ENCODE measurements around the gene OGA.

OGA gene

GRCh38 chr10:101772017-101772894 lies 46.0 kb downstream of the OGA start:
- TF ChIP-seq POLR2AphosphoS5 (IDR thresholded peaks at IDR 0.05; ENCODE audit: low read depth, low read length) (no peak), POLR2A (IDR thresholded peaks at IDR 0.05; ENCODE audit: low read depth, low read length) (no peak), PAX5 (IDR thresholded peaks at IDR 0.05; ENCODE audit: insufficient read depth, low read length, severe bottlenecking) (no peak), POU2F2 (IDR thresholded peaks at IDR 0.05; ENCODE audit: low read depth, low read length) (no peak), TAF1 (IDR thresholded peaks at IDR 0.05; ENCODE audit: low read depth, low read length) (no peak)
- no peak for DNase-seq (ENCODE audit: insufficient read length, low spot score)
- no peak for FAIRE-seq

GRCh38 chr10:101771380-101771779 lies 46.9 kb downstream of the OGA start:
- DNase-seq (ENCODE audit: insufficient read length, low spot score) (no peak), FAIRE-seq (no peak)
- TF ChIP-seq TAF1 (IDR thresholded peaks at IDR 0.05; ENCODE audit: low read depth, low read length), result no peak
- TF ChIP-seq POLR2A (IDR thresholded peaks at IDR 0.05; ENCODE audit: low read depth, low read length), result no peak
- TF ChIP-seq PAX5 (IDR thresholded peaks at IDR 0.05; ENCODE audit: insufficient read depth, low read length, severe bottlenecking), result no peak
- no peak for TF ChIP-seq POLR2AphosphoS5 (IDR thresholded peaks at IDR 0.05; ENCODE audit: low read depth, low read length)
- no peak for TF ChIP-seq POU2F2 (IDR thresholded peaks at IDR 0.05; ENCODE audit: low read depth, low read length)

DNA sequence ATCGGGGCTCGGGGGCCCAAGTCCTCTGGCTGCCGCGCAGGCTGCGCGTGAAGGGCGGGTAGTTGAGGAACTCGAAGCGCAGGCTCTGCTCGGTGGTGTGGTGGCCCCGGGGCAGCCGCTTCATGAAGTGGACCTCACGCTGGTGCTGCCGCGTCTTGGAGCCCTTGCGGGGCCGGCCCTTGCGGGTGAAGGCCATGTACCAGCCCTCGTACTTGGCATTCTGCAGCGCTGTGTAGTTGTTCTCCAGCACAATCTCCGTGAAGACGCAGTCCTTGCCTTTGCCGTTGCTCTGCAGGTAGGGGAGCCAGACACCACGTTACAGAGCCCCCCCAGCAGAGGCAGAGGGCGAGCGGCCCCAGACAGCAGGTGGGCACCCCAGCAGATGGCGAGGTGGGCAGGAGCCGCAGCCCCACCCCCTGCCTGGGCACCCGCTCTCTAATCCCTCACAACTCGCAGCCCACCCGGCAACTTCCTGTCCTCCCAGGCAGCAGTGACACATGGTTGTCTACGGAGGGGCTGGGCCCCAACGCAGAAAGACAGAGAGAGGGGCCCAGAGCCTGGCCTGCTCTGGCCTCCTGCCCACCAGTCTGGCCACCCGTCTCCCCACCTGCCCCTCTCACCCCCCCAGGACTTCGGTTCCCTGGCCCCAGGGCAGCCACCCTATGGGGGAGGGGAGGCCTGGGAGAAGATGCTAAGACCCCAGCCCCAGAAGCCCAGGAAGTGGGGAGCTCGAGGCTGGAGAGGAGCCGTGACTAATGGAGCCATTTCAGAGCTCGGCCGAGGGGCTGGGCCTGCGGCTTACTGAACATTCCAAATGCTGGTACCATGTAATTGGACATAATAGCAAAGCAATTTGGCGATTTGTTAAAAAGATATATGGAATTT lies 47.7 kb downstream of the OGA start:
- FAIRE-seq, result no peak
- no peak for DNase-seq (ENCODE audit: insufficient read length, low spot score)
- no peak for TF ChIP-seq TAF1 (IDR thresholded peaks at IDR 0.05; ENCODE audit: low read depth, low read length)
- no peak for TF ChIP-seq SPI1 (IDR thresholded peaks at IDR 0.05; ENCODE audit: low read depth, low read length)
- TF ChIP-seq POU2F2 (IDR thresholded peaks at IDR 0.05; ENCODE audit: low read depth, low read length), result no peak
- TF ChIP-seq POLR2A (IDR thresholded peaks at IDR 0.05; ENCODE audit: low read depth, low read length), result no peak
- no peak for TF ChIP-seq POLR2AphosphoS5 (IDR thresholded peaks at IDR 0.05; ENCODE audit: low read depth, low read length)
- TF ChIP-seq PAX5 (IDR thresholded peaks at IDR 0.05; ENCODE audit: insufficient read depth, low read length, severe bottlenecking), result no peak

- no peak for TF ChIP-seq POU2F2 (IDR thresholded peaks at IDR 0.05; ENCODE audit: low read depth, low read length)
- no peak for TF ChIP-seq PAX5 (IDR thresholded peaks at IDR 0.05; ENCODE audit: insufficient read depth, low read length, severe bottlenecking)
- no peak for TF ChIP-seq POLR2A (IDR thresholded peaks at IDR 0.05; ENCODE audit: low read depth, low read length)
- TF ChIP-seq SPI1 (IDR thresholded peaks at IDR 0.05; ENCODE audit: low read depth, low read length), result no peak
- DNase-seq (ENCODE audit: insufficient read length, low spot score) (no peak), FAIRE-seq (no peak)
Measured at GRCh38 chr10:101769541-101770180, 48.6 kb downstream of the OGA start.

GRCh38 chr10:101768791-101769170 lies 49.5 kb downstream of the OGA start:
- no peak for DNase-seq (ENCODE audit: insufficient read length, low spot score)
- TF ChIP-seq POLR2AphosphoS5 (IDR thresholded peaks at IDR 0.05; ENCODE audit: low read depth, low read length), result no peak
- no peak for TF ChIP-seq POLR2A (IDR thresholded peaks at IDR 0.05; ENCODE audit: low read depth, low read length)
- TF ChIP-seq PAX5 (IDR thresholded peaks at IDR 0.05; ENCODE audit: insufficient read depth, low read length, severe bottlenecking), result no peak
- no peak for TF ChIP-seq SPI1 (IDR thresholded peaks at IDR 0.05; ENCODE audit: low read depth, low read length)
- no peak for TF ChIP-seq TAF1 (IDR thresholded peaks at IDR 0.05; ENCODE audit: low read depth, low read length)
- no peak for TF ChIP-seq POU2F2 (IDR thresholded peaks at IDR 0.05; ENCODE audit: low read depth, low read length)
- no peak for FAIRE-seq

DNA sequence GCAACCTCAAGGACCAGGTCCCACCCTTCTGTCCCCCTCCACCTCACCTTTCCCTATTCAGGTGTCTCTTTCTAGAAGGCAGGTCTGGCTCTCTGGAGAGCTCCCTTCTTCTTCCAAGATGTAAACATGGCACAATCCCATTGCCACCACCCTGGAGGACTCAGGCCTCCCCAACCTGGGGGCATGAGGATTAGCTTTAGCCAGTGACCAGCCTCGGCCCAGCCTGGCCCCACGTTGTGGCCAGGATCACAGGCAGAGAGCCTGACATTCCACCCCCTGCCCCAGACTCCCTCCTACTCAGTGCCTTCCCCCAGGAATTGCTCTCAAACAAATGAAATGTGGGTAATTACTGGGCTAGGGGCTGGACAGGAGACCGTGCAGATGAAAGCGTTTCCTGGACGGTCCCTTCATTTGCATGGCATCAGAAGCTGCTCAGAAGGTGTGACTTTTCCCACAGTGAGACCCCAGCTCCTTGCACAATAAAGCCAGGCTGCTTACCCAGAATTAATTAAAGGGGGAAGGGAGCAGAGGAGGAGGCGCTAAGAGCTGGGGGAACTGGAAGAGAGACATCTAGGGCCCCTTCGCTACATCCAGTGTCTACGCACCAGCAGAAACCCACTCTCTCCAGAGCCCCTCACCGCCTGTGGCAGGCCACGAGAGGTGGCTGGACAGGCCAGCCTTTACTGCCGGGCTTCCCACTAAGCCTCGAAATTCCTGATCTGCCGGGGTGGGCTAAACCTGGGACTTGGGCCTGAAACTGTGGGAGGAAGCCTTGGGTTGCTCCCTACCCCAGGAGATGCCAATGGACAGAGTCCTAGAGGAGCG lies 50.1 kb downstream of the OGA start:
- TF ChIP-seq SPI1 (IDR thresholded peaks at IDR 0.05; ENCODE audit: low read depth, low read length) (no peak), PAX5 (IDR thresholded peaks at IDR 0.05; ENCODE audit: insufficient read depth, low read length, severe bottlenecking) (no peak), TAF1 (IDR thresholded peaks at IDR 0.05; ENCODE audit: low read depth, low read length) (no peak), POU2F2 (IDR thresholded peaks at IDR 0.05; ENCODE audit: low read depth, low read length) (no peak), POLR2AphosphoS5 (IDR thresholded peaks at IDR 0.05; ENCODE audit: low read depth, low read length) (no peak), POLR2A (IDR thresholded peaks at IDR 0.05; ENCODE audit: low read depth, low read length) (no peak)
- DNase-seq (ENCODE audit: insufficient read length, low spot score) (no peak), FAIRE-seq (no peak)

DNA sequence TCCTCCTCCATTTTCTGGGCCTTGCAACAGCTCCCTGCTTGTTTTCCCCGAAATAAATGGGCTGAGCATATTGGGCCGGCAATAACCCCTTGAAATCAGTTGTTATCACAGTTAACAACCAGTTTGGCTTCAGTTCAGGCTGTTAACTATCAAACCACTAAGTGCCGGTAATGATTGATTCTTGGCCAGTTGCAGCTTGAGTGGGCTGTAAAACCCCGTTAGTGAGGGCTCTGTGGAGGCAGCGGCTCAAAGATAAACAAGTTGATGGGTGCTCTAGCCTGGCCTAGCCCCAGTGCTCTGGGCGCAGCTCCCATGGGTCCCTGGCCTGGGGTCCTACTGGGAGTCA lies 50.7 kb downstream of the OGA start:
- TF ChIP-seq SPI1 (IDR thresholded peaks at IDR 0.05; ENCODE audit: low read depth, low read length) (no peak), PAX5 (IDR thresholded peaks at IDR 0.05; ENCODE audit: insufficient read depth, low read length, severe bottlenecking) (no peak), POU2F2 (IDR thresholded peaks at IDR 0.05; ENCODE audit: low read depth, low read length) (no peak), POLR2A (IDR thresholded peaks at IDR 0.05; ENCODE audit: low read depth, low read length) (no peak), POLR2AphosphoS5 (IDR thresholded peaks at IDR 0.05; ENCODE audit: low read depth, low read length) (no peak), TAF1 (IDR thresholded peaks at IDR 0.05; ENCODE audit: low read depth, low read length) (no peak)
- no peak for FAIRE-seq
- no peak for DNase-seq (ENCODE audit: insufficient read length, low spot score)

DNA sequence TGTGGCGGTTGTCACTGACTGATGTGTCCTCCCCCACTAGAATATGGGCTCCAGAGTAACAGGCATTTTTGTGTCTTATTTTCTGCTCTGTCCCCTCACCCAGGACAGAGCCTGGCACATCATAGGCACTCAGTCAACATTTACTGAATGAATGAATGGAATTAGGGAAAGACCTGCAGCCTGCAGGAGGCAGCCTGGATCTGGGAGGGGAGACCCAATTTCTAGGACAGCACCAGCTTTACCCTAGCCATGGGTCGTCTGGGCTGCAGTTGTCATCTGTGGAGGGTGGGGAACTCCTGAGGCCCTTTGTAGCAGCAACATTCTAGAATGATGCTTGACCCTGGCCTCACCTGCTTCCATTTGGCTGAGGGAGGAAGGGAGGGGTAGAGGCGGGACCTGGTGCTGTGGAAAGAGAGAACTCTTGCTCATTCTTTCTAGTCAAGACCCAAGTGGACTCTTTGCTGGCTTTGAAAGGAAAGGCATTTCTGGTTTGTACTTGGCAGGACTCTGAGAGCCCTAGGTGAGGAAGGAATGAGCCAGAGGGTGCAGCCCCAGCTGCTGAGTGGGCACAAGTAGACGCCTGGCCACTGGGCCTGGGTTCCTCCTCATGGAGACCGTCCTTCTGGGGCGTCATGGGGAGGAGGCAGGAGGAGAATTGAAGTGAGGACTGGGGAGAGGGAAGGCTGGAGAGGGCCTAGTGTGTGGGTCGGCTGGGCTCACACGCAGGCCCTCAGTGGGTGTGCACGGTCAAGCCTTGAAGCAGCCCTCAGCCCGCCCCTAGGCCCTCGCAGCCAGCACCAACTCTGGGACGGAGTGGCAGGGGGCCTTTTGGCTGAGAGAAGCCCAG lies 51.3 kb downstream of the OGA start:
- DNase-seq (ENCODE audit: insufficient read length, low spot score), result no peak
- FAIRE-seq, result no peak
- TF ChIP-seq POLR2AphosphoS5 (IDR thresholded peaks at IDR 0.05; ENCODE audit: low read depth, low read length), result no peak
- no peak for TF ChIP-seq POU2F2 (IDR thresholded peaks at IDR 0.05; ENCODE audit: low read depth, low read length)
- no peak for TF ChIP-seq POLR2A (IDR thresholded peaks at IDR 0.05; ENCODE audit: low read depth, low read length)
- TF ChIP-seq PAX5 (IDR thresholded peaks at IDR 0.05; ENCODE audit: insufficient read depth, low read length, severe bottlenecking), result no peak
- TF ChIP-seq TAF1 (IDR thresholded peaks at IDR 0.05; ENCODE audit: low read depth, low read length), result no peak
- no peak for TF ChIP-seq SPI1 (IDR thresholded peaks at IDR 0.05; ENCODE audit: low read depth, low read length)

All from GM12891 (cell line).